K562 (cell line): ENCODE results near the gene YBX1. TPM values are rescaled to one million over a fixed set of nuclear protein-coding genes. Genes with fewer than 3 reads are reported as not detected.

Experiments
- FOXA3 ChIP-seq, 2 experiments: fragments of 450-650 bp in 1 of 2; sonication (generic) in 1 of 2; formaldehyde crosslinking; IDR thresholded peaks in 1 of 2; conservative IDR thresholded peaks in 1 of 2; 2 replicates each; pipeline versions ENCODE4 v1.4.0 to v1.8.0; 2020 to 2022; ENCODE audit warnings: mild to moderate bottlenecking in 2 of 2, missing genetic modification reagents in 1 of 2
- FOXP1 ChIP-seq: sonication (generic); formaldehyde crosslinking; IDR thresholded peaks from 2 replicates; pipeline ENCODE4 v1.8.0; 2022; ENCODE audit warnings: mild to moderate bottlenecking, missing genetic modification reagents
- GTF2F1 ChIP-seq: IDR thresholded peaks from 2 replicates; pipeline ENCODE4 v1.6.1; 2011; ENCODE audit warnings: low read depth, low read length, improper control_type of control experiment
- MAFG ChIP-seq: fragments of 450-650 bp; conservative IDR thresholded peaks from 2 replicates; pipeline ENCODE4 v1.6.1; 2016; ENCODE audit warnings: missing genetic modification characterization, missing compliant biosample characterization
- NELFE ChIP-seq: IDR thresholded peaks from 2 replicates; pipeline ENCODE4 v1.6.1; 2011; ENCODE audit warnings: mild to moderate bottlenecking; ENCODE audit not compliant: insufficient read depth, insufficient read length
- NR4A1 ChIP-seq, 2 experiments: fragments of 250-450 bp in 1 of 2; fragments of 450-650 bp in 1 of 2; sonication (Bioruptor Pico) in 1 of 2; IDR thresholded peaks; 2 replicates each; pipeline versions ENCODE4 v1.4.0 to v1.6.1; 2016 to 2020; ENCODE audit warnings: mild to moderate bottlenecking in 2 of 2, missing compliant biosample characterization in 1 of 2, missing genetic modification characterization in 1 of 2, moderate library complexity in 1 of 2
- SMAD2 ChIP-seq: fragments of 150-350 bp; IDR thresholded peaks from 2 replicates; pipeline ENCODE4 v1.6.1; 2014; ENCODE audit warnings: low read depth, mild to moderate bottlenecking, low read length
- TEAD2 ChIP-seq: fragments of 450-650 bp; IDR thresholded peaks from 2 replicates; pipeline ENCODE4 v1.6.1; 2016; ENCODE audit warnings: missing genetic modification characterization, control low read depth, missing compliant biosample characterization
- THRA ChIP-seq: fragments of 450-650 bp; IDR thresholded peaks from 2 replicates; pipeline ENCODE4 v1.6.1; 2017; ENCODE audit warnings: mild to moderate bottlenecking, moderate library complexity
- XRCC3 ChIP-seq: fragments of 450-650 bp; IDR thresholded peaks from 2 replicates; pipeline ENCODE4 v1.6.1; 2017; ENCODE audit warnings: mild to moderate bottlenecking, moderate library complexity
- ZNF280A ChIP-seq: fragments of 450-650 bp; IDR thresholded peaks from 2 replicates; pipeline ENCODE4 v1.6.1; 2018; ENCODE audit warnings: mild to moderate bottlenecking, low read depth; ENCODE audit not compliant: partially characterized antibody
- ZNF609 ChIP-seq: sonication (generic); formaldehyde crosslinking; IDR thresholded peaks from 2 replicates; pipeline ENCODE4 v1.8.1; 2023; ENCODE audit warnings: missing genetic modification reagents, mild to moderate bottlenecking, borderline replicate concordance
- ZNF79 ChIP-seq: fragments of 250-450 bp; sonication (Bioruptor Pico); IDR thresholded peaks from 2 replicates; pipeline ENCODE4 v1.4.0; 2020; ENCODE audit warnings: low read depth, mild to moderate bottlenecking, moderate library complexity
- polyA plus RNA-seq, 8 experiments: library from polyadenylated mRNA; depleted of rRNA in 4 of 8; stranded (reverse) in 5 of 8; unstranded in 3 of 8; fragments of >200 nt; fragmentation: Nextera tagmentation in 2 of 8; fragmentation: Illumina TruSeq in 1 of 8; extraction: Ambion mirVana in 2 of 8; extraction: Trizol in 1 of 8; gene quantifications; 2 replicates each; pipeline versions ENCODE4 v1.2.1 to v1.2.3, GENCODE V29; 2011 to 2014; ENCODE audit warnings: inconsistent platforms in 1 of 8, missing spikeins in 1 of 8
- total RNA-seq, 7 experiments: library from RNA; depleted of rRNA in 6 of 7; stranded (reverse); fragments of >200 nt in 6 of 7; fragmentation: Illumina TruSeq in 2 of 7; extraction: Trizol in 2 of 7; gene quantifications; 2 replicates each; pipeline versions ENCODE4 v1.2.1 to v1.2.3, GENCODE V29; 2011 to 2021; ENCODE audit warnings: low replicate concordance in 1 of 7
- TF ChIP-seq, protein P1 (sequence below): fragments of 250-450 bp; sonication (Bioruptor Pico); IDR thresholded peaks from 2 replicates; pipeline ENCODE4 v1.4.0; 2020; ENCODE audit warnings: mild to moderate bottlenecking, moderate library complexity, borderline replicate concordance

YBX1 gene
- total and polyA plus RNA-seq, 9 of the 15 experiments (the other 6 are each of a cell fraction or from before 2014, with no cell fraction given), result 363 to 1,955 (median 1,216) TPM

- TF ChIP-seq, protein P1, sequence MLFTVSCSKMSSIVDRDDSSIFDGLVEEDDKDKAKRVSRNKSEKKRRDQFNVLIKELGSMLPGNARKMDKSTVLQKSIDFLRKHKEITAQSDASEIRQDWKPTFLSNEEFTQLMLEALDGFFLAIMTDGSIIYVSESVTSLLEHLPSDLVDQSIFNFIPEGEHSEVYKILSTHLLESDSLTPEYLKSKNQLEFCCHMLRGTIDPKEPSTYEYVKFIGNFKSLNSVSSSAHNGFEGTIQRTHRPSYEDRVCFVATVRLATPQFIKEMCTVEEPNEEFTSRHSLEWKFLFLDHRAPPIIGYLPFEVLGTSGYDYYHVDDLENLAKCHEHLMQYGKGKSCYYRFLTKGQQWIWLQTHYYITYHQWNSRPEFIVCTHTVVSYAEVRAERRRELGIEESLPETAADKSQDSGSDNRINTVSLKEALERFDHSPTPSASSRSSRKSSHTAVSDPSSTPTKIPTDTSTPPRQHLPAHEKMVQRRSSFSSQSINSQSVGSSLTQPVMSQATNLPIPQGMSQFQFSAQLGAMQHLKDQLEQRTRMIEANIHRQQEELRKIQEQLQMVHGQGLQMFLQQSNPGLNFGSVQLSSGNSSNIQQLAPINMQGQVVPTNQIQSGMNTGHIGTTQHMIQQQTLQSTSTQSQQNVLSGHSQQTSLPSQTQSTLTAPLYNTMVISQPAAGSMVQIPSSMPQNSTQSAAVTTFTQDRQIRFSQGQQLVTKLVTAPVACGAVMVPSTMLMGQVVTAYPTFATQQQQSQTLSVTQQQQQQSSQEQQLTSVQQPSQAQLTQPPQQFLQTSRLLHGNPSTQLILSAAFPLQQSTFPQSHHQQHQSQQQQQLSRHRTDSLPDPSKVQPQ (CRISPR knock-in tag), result peak; percentile 65; the same call in 1 of the 2 replicates
- no peak for TF ChIP-seq ZNF79 (CRISPR knock-in tag)
- TF ChIP-seq THRA, result no peak
- no peak; the same call in 1 of the 2 replicates for TF ChIP-seq NR4A1 (CRISPR knock-in tag; IDR thresholded peaks at IDR 0.05)
- peak; percentile 82 for TF ChIP-seq NR4A1 (tag; IDR thresholded peaks at IDR 0.05)
- peak; percentile 93 for TF ChIP-seq FOXP1 (CRISPR knock-in tag)
- no peak for TF ChIP-seq XRCC3
- TF ChIP-seq NELFE, result no peak
- no peak for TF ChIP-seq MAFG (tag)
- TF ChIP-seq SMAD2, result no peak
- TF ChIP-seq FOXA3 (CRISPR knock-in tag; conservative IDR thresholded peaks at IDR 0.05 in 1 of 2, IDR thresholded peaks at IDR 0.05 in 1 of 2), result peak in 1 of 2 experiments; percentile 40; a peak in 1 of 4 replicates
- no peak for TF ChIP-seq ZNF280A
- TF ChIP-seq TEAD2 (tag), result no peak
- peak; percentile 76; the same call in 1 of the 2 replicates for TF ChIP-seq ZNF609 (CRISPR knock-in tag)
- TF ChIP-seq GTF2F1, result peak; percentile 33; the same call in 1 of the 2 replicates
Measured at GRCh38 chr1:42657981-42658876, 24.0 kb upstream of the YBX1 start, which contains the start of gene PPIH (continued).
